Subcutaneous abdominal adipose tissue (tissue), 5 donors: ENCODE measurements around the gene SERPINB13.
"Not testable (repeated sequence)": the region's sequence is repeated elsewhere in the genome, so short reads cannot be mapped to it uniquely, and the experiment has no call there.

Experiments used
- H3K27ac ChIP-seq: one replicate; pipeline ENCODE4 v1.7.0; 2013; ENCODE audit warnings: low read depth, mild to moderate bottlenecking, inconsistent platforms, low read length, moderate library complexity
- H3K27me3 ChIP-seq, 5 donors: one replicate each; pipeline ENCODE4 v1.7.0; 2013; ENCODE audit warnings: low read length in 5 of 5, inconsistent platforms in 1 of 5; ENCODE audit not compliant: control insufficient read depth in 5 of 5, insufficient read depth in 4 of 5
- H3K36me3 ChIP-seq, 5 donors: one replicate each; pipeline ENCODE4 v1.7.0; 2013; ENCODE audit warnings: low read length in 5 of 5; ENCODE audit not compliant: control insufficient read depth in 5 of 5, insufficient read depth in 5 of 5
- H3K4me1 ChIP-seq, 5 donors: one replicate each; pipeline ENCODE4 v1.7.0; 2013; ENCODE audit warnings: low read length in 5 of 5, mild to moderate bottlenecking in 3 of 5, moderate library complexity in 1 of 5; ENCODE audit not compliant: control insufficient read depth in 5 of 5, insufficient read depth in 5 of 5
- H3K4me3 ChIP-seq, 5 donors: one replicate each; pipeline ENCODE4 v1.7.0; 2013; ENCODE audit warnings: low read length in 5 of 5, low read depth in 1 of 5
- H3K9ac ChIP-seq, 5 donors: one replicate each; pipeline ENCODE4 v1.7.0; 2013; ENCODE audit warnings: low read length in 5 of 5, mild to moderate bottlenecking in 4 of 5, moderate library complexity in 3 of 5
- H3K9me3 ChIP-seq, 5 donors: one replicate each; pipeline ENCODE4 v1.7.0; 2013; ENCODE audit warnings: low read length in 5 of 5; ENCODE audit not compliant: control insufficient read depth in 5 of 5
- donor health status: healthy.
- donor health status: healthy.
- donor health status: healthy.
- donor health status: healthy.
- donor health status: healthy.

Gene SERPINB13

GRCh38 chr18:63644142-63644541 is 57.0 kb downstream of the SERPINB13 start, which contains the start of gene SERPINB4:
SERPINB4 (minus strand) TSS chr18:63644256; CDS start chr18:63643577, 679 bp downstream.
- H3K9ac ChIP-seq, H3K9me3 ChIP-seq, H3K36me3 ChIP-seq, H3K4me1 ChIP-seq, H3K27ac ChIP-seq, H3K27me3 ChIP-seq, H3K4me3 ChIP-seq: not testable (repeated sequence)

GRCh38 chr18:63644694-63645093 is 57.6 kb downstream of the SERPINB13 start:
- H3K4me1 ChIP-seq, H3K27me3 ChIP-seq, H3K9ac ChIP-seq, H3K9me3 ChIP-seq, H3K4me3 ChIP-seq, H3K27ac ChIP-seq, H3K36me3 ChIP-seq: not testable (repeated sequence)

GRCh38 chr18:63646936-63647335 is 59.8 kb downstream of the SERPINB13 start:
- Histone ChIP-seq H3K4me3 (no peak overlapping the region), H3K4me1 (no peaks in the 10 kb centered on the region), H3K27me3 (no peaks in the 10 kb centered on the region), H3K36me3 (no peaks in the 10 kb centered on the region), H3K9ac (no peak overlapping the region), H3K9me3 (no peaks in the 10 kb centered on the region), H3K27ac (no peak overlapping the region)

- H3K27me3 ChIP-seq, result no peaks in the 10 kb centered on the region
Observed at GRCh38 chr18:63648241-63648640, 61.1 kb downstream of the SERPINB13 start.

More at GRCh38 chr18:63648241-63648640, 61.1 kb downstream of the SERPINB13 start:
- Histone ChIP-seq H3K4me3 (no peak overlapping the region), H3K9me3 (no peaks in the 10 kb centered on the region), H3K9ac (no peak overlapping the region), H3K27ac (no peak overlapping the region), H3K36me3 (no peaks in the 10 kb centered on the region), H3K4me1 (no peaks in the 10 kb centered on the region)
